ENCODE data around the gene STON2. TPM values are rescaled to one million over a fixed set of nuclear protein-coding genes. Genes with fewer than 3 reads are reported as not detected.

STON2 gene
- total and polyA plus RNA-seq, 2 of the 13 experiments (the other 11 are each of a cell fraction or from before 2014, with no cell fraction given) = 2.1 to 11.0 TPM

- TF ChIP-seq NFAT5 (CRISPR knock-in tag; IDR thresholded peaks at IDR 0.05) = peak; percentile 78; the same call in 1 of the 2 replicates
- TF ChIP-seq ZNF10 (CRISPR knock-in tag; IDR thresholded peaks at IDR 0.05; ENCODE audit: borderline replicate concordance, low read depth) = no peak
- no peak for TF ChIP-seq ZBTB44 (CRISPR knock-in tag; IDR thresholded peaks at IDR 0.05)
- TF ChIP-seq ZNF274 (CRISPR knock-in tag; IDR thresholded peaks at IDR 0.05) = 0 out of 2 replicates have a peak, but pooled peaks have one; percentile 23
- peak; percentile 95; the same call in 1 of the 2 replicates for TF ChIP-seq FOXO4 (CRISPR knock-in tag; conservative IDR thresholded peaks at IDR 0.05)
- no peak; the same call in 1 of the 2 replicates for TF ChIP-seq ZNF33B (CRISPR knock-in tag; IDR thresholded peaks at IDR 0.05)
- TF ChIP-seq THYN1 (CRISPR knock-in tag; IDR thresholded peaks at IDR 0.05; ENCODE audit: borderline replicate concordance, low read depth) = no peak
- TF ChIP-seq U2AF1 (optimal IDR thresholded peaks at IDR 0.05; ENCODE audit: low read depth, low read length) = no peak
- TF ChIP-seq MAX (IDR thresholded peaks at IDR 0.05) = peak; percentile 97
- TF ChIP-seq MTF2 (CRISPR knock-in tag; IDR thresholded peaks at IDR 0.05; ENCODE audit: borderline replicate concordance) = peak; percentile 70; the same call in 1 of the 2 replicates
- no peak for TF ChIP-seq E2F2 (CRISPR knock-in tag; IDR thresholded peaks at IDR 0.05; ENCODE audit: borderline replicate concordance)
- no peak for TF ChIP-seq ZNF644 (CRISPR knock-in tag; IDR thresholded peaks at IDR 0.05; ENCODE audit: low read depth)
- TF ChIP-seq REXO4 (CRISPR knock-in tag; IDR thresholded peaks at IDR 0.05; ENCODE audit: borderline replicate concordance) = no peak
- TF ChIP-seq ZUFSP (CRISPR knock-in tag; IDR thresholded peaks at IDR 0.05; ENCODE audit: borderline replicate concordance) = no peak
- peak; percentile 86; the same call in 1 of the 2 replicates for TF ChIP-seq KLF15 (CRISPR knock-in tag; IDR thresholded peaks at IDR 0.05; ENCODE audit: borderline replicate concordance)
- TF ChIP-seq NR2F6 (IDR thresholded peaks at IDR 0.05) = no peak
- TF ChIP-seq NR2F6 (CRISPR knock-in tag; IDR thresholded peaks at IDR 0.05) = peak; percentile 21; the same call in 1 of the 2 replicates
These were observed 179.1 kb downstream of the STON2 start, which contains the start of gene GTF2A1 (continued) for GRCh38 chr14:81220830-81221578.
